Suppressor macrophage treated with lipopolysaccharide for 1 hour (primary cell): ENCODE measurements around the gene ABCG4.
"Not testable (repeated sequence)": the region's sequence is repeated elsewhere in the genome, so short reads cannot be mapped to it uniquely, and the experiment has no call there.

ENCODE experiments used
- DNase-seq, 3 donors: peaks; one replicate each; pipeline ENCODE4 v3.0.0-alpha.2; 2020 to 2022

Gene ABCG4

DNA sequence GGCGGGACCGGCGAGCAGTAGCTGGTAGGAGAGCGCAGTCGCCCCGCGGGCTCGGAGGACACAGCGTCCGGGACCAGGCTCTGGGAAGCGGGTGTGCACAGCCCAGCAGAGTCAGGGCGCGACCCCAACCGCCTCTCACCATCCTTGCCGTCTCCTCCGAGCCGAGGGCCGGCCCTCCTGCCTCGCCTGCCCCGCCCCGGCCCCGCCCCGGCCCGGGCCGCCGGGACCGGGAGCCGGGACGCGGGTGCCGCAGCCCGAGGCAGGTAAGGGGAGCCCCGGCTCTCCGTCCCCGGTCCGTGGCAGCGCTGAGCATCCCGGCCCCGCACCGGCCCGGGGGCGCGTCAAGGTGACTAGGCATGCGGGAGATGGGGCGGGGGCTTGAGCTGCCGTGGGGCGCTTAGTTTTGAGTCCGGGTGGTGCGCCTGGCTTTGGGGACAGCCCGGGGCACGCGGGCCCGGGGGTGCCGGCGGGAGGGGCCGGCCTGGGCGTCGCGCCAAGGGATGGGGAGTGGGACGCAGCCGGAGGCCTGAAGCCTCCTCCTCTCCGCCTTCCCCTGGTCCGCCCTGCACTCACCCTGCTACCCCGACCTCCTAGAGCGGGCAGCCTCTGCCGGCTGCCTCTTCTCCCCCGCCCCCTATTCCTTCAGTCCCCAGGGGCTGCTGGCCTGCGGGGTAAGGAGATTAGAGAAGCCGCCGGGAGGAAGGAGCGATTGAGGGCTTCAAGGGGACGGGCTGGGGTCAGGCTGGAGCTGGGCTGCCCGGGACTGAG is at the start of gene ABCG4:
Gene ABCG4, plus strand, starts transcription at position 35 of the 768 bp plus-strand sequence. CDS start 914 bp downstream, outside the sequence.
- DNase-seq, result peak in 2 of 3 donors; percentile 27 to 48

DNA sequence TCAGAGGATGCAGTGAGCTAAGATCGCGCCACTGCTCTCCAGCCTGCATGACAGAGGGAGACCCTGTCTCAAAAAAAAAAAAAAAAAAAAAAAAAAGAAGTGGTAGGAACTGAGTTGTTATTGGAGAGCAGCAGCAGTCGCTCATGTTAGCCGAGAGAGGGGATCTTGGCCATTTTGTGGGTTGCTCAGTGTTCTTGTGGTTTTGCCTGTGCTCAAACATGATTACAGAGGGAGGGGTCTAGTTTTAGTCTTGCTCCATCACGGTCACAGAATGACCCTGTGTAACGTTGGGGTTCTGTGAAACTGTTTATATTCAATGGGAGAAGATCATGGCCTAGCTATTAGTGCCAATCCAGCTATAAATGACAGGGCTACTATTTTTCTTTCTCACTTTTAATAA is 49.1 kb upstream of the ABCG4 start:
- DNase-seq, result no peak

DNA sequence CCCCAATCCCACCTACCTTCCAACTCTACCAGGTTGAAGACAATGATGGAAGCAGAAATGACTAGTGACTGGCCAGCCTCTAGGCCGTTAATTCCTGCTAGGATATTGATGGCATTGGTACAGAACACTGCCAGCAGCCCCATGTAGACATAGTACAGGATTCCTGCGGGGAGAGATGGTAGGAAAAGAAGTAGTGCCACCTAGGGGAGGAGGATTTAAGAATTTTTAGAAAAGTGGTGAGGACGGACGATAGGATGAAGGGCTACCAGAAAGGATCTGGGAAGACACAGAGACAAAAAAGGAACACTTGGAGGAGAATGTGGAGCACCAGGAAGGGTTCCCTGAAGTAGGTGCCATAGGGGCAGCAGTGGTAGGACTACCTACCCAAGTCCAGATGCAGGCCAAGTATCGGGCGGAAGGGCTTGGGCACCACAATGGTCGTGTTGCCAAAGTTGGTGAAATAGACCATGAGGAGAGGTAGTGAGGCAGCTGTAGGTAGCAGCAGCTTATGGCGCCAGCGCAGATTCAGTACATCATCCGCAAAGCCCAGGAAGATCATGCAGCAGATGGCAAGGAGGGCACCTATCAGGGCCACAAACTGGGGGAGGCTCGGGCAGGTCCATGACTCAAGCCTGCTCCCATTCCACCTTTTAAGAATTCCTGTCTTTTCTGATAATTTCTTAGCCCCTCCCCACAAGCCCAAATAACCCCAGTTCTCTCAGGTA is 48.4 kb upstream of the ABCG4 start:
- DNase-seq, result peak; percentile 47 to 60 (median 53)

DNA sequence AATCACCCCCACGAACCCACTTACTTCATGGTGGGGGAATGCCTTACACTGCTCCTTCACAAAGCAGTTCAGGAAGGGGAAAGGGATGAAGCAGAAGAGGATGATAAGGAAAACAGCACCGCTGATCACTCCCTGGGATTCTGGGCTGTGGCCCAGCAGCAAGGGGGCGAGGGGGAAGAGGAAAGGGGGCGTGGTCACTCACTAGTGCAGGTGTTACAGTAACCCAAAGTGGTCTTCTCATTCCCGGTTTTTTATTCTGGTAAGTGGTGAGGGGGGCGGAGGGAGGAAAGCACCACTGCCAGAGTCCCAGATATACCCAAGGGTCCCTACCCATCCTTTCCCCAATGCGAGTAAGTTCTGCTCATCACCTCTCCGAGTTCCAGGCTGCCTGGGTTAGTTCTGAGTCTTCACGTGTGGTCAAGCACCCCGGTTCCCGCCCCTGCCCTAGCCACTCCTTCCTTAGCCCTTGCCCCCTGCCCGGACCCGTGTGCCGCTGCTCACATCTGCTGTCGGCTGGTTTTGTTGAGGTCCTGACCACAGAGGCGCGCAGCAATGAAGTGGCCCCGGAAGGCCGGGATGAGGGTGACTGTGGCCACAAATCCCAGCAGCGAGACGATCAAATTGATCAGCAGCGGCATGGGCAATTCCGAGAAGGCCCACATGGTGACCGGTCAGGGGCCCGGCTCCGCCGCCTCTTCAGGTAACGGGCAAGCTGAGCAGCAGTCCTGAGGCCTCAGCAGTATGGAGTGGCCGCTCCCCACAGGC is 47.7 kb upstream of the ABCG4 start:
- no peak for DNase-seq

DNA sequence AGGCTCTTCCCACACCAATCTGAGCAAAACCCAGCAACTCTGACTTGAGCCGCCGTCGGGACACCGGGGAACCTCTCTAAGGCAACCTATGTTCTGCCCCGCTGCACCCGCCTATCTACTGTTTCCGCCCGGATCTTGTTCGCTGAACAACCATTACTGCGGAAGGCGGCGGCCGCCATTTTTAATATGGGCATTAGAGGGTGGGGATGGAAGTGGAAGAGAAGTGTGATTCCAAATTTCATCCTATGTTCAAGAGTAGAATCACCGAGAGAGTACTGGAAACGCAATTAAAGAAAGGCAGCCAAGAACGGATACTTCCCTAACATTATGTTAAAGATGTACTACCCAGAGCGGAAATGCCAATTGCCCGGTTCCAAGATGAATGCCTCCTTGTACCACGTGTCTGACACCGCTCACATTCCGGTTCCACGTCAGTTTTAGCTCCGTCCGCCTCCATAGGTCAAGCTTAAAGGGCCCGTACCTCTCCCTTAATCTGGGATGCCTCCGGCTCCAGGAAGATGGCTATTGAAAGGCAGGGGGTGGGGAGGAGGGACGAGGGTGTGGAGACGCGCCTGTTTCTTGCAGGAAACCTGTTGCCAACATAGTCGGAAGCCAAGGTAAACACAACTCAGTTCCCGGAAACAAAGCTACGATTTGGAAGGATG is 47.0 kb upstream of the ABCG4 start, which contains the start of gene DPAGT1:
Gene DPAGT1, minus strand, starts transcription at position 95 of the 665 bp plus-strand sequence. CDS start 198 bp downstream, outside the sequence.
- peak; percentile 92 to 94 (median 94) for DNase-seq

DNA sequence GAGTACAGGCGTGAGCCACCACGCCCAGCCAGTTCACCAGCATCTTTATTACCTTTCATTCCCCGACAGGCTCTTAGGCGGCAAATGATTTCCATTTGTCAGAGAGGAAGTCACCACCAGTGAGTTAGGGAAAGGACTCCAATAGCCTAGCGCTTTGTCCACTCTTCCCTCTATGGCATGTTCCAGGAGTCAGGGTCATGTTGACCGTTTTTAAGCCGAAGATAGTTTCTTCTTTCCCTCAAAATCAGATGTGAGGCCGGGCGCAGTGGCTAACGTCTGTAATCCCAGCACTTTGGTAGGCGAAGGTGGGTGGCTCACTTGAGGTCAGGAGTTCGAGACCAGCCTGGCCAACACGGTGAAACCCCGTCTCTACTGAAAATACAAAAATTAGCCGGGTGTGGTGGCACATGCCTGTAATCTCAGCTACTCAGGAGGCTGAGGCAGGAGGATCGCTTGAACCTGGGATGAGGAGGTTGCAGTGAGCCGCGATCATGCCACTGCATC is 45.6 kb upstream of the ABCG4 start:
- not testable (repeated sequence) for DNase-seq

DNA sequence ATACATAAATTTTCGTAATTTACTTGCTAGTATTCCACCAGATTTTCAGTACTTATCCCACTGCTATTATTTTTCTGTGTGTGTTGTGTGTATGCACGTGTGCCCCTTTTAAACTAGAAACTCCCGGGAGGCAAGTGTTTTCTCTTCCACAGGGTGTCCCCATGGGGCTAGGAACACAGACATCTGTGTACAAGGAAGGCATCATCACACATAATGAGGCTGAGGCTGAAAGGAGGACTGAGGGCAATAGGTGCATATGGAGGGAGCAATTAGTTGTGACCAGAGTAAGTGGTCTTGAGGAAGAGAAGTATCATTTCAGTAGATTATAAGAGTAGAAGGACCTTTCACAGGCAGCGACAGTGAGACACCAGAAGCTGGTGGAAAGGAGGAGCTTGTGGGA is 45.1 kb upstream of the ABCG4 start:
- no peak for DNase-seq

DNA sequence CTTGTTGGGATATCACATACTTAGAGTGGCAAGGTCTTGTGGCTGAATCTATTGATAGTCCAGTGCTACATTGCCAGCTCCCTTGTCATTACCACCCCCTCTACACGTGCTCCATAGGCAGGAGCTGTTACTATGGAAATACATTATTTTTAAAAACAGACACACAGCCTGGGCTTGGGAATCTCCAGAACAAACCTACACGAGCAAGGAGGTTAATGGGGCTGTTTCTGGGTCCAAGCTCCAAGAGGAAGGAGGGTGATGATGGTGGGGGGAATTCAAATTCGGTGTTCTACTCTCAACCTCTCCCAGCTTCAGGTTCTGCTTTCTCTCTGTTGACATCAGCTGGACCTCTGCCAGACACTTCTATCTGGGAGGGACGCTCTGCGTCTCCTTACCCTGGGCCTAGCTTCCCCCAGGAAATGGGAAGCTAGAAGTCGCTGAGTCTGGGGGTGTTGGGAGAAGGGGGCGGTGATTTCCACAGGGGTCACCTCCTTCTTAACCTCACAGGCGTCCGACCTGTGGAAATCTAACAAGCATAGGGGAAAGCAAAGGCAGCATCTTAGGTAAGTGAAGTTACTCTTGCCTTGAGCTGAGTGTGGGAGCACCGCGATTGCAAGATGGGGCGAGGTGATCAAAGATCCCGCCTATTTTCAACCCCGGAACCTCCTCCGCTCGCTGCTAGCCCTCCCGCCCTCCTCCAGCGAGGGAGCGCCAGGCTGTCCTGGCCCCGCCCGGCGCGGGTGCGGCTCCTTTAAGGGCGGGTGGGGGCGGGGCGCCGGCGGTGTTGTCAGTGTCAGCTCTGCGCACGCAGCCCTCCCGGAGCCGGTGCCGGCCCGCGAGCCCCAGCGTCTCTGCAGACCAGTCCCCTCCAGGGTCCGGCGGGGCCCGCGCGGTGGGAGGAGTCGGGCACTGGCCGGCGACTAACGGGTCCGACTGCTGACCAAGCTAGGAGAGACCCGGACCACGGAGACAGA is 42.0 kb upstream of the ABCG4 start, which contains the start of gene C2CD2L:
Gene C2CD2L, plus strand, starts transcription at position 781 of the 974 bp plus-strand sequence. CDS start 398 bp downstream, outside the sequence.
- DNase-seq, result peak; percentile 93 to 98 (median 97)

DNA sequence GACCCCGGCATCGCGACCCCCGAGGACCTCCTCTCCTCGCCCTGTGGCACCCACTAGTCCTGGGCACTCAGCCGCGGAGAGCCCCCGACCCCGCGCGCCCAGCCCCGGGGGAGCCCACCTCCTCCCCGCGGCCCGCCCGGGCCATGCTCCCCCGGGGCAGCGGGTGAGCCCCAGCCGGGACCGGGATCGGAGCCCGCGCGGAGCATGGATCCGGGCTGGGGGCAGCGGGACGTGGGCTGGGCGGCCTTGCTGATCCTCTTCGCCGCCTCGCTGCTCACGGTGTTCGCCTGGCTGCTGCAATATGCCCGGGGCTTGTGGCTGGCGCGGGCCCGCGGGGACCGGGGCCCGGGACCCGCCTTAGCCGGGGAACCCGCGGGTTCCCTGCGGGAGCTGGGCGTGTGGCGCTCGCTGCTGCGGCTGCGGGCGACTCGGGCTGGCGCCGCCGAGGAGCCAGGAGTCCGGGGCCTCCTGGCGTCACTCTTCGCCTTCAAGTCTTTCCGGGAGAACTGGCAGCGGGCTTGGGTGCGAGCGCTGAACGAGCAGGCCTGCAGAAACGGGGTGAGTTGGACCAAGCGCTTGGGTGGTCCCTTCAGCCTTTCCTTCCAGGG is 41.2 kb upstream of the ABCG4 start:
- DNase-seq, result peak in 1 of 3 donors; percentile 36

DNA sequence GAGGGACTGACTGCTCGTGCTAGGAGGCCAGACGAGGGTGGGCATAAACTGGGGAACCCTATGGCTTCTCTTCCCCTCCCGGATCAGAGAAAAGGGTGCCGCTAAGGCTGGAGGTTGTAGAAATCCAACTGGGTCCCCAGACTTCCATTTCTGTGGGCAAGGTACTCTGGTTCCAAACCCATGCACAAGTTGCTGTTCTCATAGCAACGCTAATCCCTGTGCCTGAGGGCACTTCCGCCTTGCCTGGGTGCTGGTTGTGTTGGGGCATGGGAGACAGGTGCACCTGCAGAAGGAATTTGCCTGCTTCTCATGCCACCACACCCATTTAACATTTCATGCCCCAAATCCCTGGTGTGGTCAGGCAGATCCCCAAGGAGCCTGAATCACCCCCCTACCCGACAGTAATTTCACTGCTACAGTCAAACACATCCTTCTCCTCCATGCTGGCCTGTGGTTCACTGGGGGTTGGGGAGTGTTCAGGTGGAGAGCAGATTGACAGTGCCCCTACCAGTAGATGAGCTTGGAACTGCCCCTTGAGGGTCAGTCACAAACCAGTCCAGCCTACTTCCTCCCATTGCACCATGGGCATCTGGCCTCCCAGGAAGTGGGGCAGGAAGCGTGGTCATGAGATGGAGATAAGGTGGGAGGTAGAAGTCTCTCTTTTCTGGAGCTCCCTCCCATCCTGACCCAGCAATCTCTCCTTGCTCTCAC is 40.6 kb upstream of the ABCG4 start:
- peak; percentile 64 to 73 (median 70) for DNase-seq

DNA sequence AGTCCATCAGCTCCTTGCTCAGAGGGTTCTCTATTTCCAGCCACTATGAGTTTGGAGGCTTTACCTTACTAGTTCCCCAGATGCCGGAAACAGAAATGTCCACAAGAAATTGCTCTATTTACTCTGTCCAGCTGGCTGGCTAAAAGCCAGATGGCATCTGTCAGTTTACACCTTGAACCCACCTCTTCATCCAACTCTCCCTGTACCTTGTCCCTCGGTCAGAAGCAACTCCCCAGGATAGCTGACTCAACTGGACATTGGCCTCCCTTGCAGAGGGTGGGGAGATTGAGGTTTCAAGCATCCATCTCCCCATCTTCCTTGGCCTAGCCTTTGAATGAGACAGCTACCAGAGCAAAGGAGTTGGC is 40.0 kb upstream of the ABCG4 start:
- no peak for DNase-seq

DNA sequence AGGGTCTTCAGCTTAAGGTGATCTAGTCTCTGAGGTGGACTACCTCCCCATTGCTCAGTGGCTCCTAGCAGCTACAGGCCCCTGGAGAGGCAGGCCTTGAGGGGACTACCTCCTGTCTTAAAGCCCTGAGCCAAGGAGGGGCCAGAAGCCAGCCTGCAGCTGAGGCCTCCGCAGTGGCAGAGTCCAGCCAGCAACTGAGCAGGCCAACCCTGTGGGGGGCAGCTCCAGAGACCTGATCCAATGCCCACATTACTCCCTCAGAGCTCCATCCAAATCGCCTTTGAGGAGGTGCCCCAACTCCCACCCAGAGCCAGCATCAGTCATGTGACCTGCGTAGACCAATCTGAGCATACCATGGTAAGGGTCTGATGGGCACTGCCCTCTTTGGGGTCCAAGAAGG is 39.0 kb upstream of the ABCG4 start:
- DNase-seq, result no peak

DNA sequence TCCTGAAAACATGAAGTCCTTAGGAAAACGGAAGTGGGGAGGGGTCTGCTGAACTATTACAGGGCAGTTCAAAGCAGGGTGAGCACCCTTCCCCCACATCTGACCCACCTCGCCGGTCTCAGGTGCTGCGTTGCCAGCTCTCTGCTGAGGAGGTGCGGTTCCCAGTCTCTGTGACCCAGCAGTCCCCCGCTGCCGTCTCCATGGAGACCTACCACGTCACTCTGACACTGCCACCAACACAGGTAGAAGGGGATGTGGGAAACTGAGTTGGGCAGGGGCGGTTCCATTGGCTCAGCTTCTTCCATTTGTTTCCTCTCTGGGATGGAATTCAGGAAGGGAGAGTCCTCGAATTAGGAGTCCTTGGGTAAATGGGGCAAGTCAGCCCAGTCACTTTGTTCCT is 38.4 kb upstream of the ABCG4 start:
- DNase-seq, result no peak

DNA sequence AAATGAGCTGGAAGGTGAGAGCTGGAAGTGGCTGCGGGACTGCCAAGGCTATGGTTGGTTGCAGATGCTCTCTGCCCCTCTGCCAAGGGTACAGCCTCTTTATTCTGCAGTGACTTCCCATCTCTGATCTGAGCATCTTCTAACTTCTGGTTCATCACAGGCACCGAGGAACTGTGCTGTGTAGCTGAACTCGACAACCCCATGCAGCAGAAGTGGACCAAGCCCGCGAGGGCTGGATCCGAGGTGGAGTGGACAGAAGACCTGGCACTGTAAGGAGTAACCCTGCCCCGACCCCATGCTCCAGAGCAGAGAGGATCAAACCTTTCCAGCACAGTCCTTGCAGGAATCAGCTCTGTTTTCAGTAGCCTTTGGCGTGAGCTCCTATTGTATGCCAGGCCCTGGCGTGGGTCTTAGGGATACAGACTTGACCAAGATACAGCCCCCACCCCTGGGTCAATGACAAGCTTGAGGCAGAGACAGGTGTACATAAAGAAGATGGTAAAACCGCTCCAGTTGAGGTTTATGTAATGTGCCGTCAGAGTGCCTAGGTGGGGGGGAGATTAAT is 37.4 kb upstream of the ABCG4 start:
- no peak for DNase-seq

DNA sequence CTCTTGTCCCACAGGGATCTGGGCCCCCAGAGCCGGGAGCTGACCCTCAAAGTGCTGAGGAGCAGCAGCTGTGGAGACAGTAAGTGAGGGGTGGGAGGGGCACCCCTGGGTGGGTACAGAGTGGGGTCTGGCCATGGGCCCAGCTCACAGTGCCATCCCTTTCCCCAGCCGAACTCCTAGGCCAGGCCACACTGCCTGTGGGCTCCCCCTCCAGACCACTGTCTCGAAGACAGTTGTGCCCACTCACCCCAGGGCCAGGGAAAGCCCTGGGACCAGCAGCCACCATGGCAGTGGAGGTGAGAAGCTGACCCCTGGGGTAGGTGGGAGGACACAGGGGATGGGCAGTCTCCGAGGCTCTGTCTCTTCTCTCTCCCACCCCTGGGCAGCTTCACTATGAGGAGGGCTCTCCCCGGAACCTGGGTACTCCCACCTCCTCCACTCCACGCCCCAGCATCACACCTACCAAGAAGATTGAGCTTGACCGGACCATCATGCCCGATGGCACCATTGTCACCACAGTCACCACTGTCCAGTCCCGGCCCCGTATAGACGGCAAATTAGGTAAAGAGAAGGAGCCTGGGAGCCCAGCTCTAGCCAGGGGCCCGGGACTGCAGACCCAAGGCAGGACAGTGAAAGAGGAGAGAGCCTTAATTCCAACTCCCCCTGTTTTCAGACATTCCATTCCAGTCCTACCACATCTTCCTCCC is 36.4 kb upstream of the ABCG4 start:
- no peak for DNase-seq

DNA sequence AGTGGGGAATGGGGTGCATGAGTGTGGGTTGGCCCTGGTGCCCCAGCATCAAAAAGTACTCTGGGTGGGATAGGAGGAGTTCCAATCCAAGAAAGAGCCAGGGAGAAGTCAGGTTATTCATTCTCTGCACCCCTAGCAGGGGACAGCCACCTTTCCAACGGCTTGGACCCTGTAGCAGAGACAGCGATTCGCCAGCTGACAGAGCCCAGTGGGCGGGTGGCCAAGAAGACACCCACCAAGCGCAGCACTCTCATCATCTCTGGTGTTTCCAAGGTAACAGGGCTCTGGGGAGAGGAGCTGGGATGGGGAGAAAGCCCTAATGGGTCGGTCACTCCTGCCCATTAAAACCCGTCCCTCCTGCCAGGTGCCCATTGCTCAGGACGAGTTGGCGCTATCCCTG is 35.1 kb upstream of the ABCG4 start:
- no peak for DNase-seq

DNA sequence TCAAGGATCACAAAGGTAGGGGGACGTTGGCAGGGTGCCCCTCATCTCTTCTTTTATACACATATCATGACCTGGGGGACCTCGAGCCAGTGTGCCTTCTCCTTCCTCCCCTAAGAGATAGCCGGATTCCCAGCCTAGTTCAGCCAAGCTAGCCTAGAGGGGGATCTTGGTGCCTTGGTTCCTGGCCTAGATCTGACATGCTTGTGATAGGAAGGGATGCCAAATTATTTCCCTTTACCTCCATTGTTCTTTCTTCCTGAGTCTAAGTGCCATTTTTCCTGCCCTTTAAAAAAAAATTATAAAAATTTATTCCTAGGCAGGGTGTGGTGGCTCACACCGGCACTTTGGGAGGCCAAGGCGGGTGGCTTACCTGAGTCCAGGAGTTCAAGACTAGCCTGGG is 34.5 kb upstream of the ABCG4 start:
- DNase-seq, result no peak

DNA sequence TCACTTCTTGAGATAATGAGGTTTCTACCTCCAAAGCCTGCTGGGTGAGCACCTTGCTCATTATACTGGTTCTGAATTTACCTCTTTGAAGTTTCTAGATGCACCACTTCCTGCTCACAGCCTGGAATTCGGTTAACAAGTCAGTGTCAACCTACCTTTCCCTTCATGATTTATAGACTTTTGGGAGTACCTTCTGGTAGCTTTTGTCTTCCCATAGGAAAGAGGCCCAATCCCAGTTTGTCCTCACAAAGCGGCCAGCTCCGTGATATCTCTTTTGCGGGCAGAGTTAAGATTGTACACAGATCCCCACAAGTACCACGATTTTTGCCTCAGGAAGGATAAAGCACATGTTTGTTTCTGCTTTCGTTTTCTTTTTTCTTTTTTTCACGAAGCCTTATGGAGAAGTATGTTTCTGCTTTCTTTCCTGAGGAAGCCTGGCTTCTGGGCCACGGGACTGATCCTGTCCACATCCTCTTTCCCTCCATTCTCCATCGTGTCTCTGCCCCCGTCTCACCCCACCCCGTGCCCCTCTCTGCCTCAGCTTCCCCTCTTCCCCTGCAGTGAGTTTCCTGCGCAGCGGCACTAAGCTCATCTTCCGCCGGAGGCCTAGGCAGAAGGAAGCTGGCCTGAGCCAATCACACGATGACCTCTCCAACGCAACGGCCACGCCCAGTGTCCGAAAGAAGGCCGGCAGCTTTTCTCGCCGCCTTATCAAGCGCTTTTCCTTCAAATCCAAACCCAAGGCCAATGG is 33.2 kb upstream of the ABCG4 start:
- DNase-seq, result peak; percentile 83 to 90 (median 87)
